ENCODE measurements around the gene MYO5C. TPM values are rescaled to one million over a fixed set of nuclear protein-coding genes. Genes with fewer than 3 reads are reported as not detected.

The MYO5C gene
- total RNA-seq, 1 experiment from 2014 or later = 0.43 TPM

- H3K27me3 ChIP-seq (replicated peaks; ENCODE audit: insufficient read depth, low read depth, low read length, poor library complexity) = no peaks in the 10 kb centered on the region
- POLR2A ChIA-PET (ENCODE audit: low non-redundant PET) = interaction anchor here (0.5 kb wide), 1 partner anchor 42 kb away, joined by 3 read pairs; the partner anchor contains the start of gene BCL2L10
- DNase-seq (ENCODE audit: low spot score) = no peak
- intact Hi-C loops (cut with micrococcal nuclease; ENCODE audit: unreplicated experiment) = no loop called here
- H3K4me3 ChIP-seq (ENCODE audit: low read depth, low read length, poor library complexity, severe bottlenecking) = no peak overlapping the region
- H3K9me3 ChIP-seq (ENCODE audit: low read depth, low read length, poor library complexity, severe bottlenecking) = no peaks in the 10 kb centered on the region
- CTCF ChIA-PET = no interaction called here
- TF ChIP-seq EZH2 (IDR thresholded peaks at IDR 0.05; ENCODE audit: borderline replicate concordance, low read depth, low read length, poor library complexity, severe bottlenecking) (no peak), CTCF (conservative IDR thresholded peaks at IDR 0.05; ENCODE audit: low read depth, low read length) (no peak)
- H3K36me3 ChIP-seq (ENCODE audit: insufficient read depth, low read length, poor library complexity, severe bottlenecking) = no peaks in the 10 kb centered on the region
- H3K27ac ChIP-seq (ENCODE audit: low read depth, low read length, poor library complexity, severe bottlenecking) = no peak overlapping the region
- no peaks in the 10 kb centered on the region for H3K4me1 ChIP-seq (ENCODE audit: insufficient read depth, low read length, poor library complexity, severe bottlenecking)
- no TSS peak for BruUV-seq (replicated peaks)
Observed at GRCh38 chr15:52153900-52154895, 141.4 kb downstream of the MYO5C start.

GRCh38 chr15:52151353-52151752 lies 144.3 kb downstream of the MYO5C start:
- Histone ChIP-seq H3K9me3 (ENCODE audit: low read depth, low read length, poor library complexity, severe bottlenecking) (no peaks in the 10 kb centered on the region), H3K27me3 (replicated peaks; ENCODE audit: insufficient read depth, low read depth, low read length, poor library complexity) (no peaks in the 10 kb centered on the region), H3K4me3 (ENCODE audit: low read depth, low read length, poor library complexity, severe bottlenecking) (no peak overlapping the region), H3K27ac (ENCODE audit: low read depth, low read length, poor library complexity, severe bottlenecking) (no peak overlapping the region), H3K4me1 (ENCODE audit: insufficient read depth, low read length, poor library complexity, severe bottlenecking) (no peaks in the 10 kb centered on the region), H3K36me3 (ENCODE audit: insufficient read depth, low read length, poor library complexity, severe bottlenecking) (peaks cover 2% of the 10 kb centered on the region)
- TF ChIP-seq EZH2 (IDR thresholded peaks at IDR 0.05; ENCODE audit: borderline replicate concordance, low read depth, low read length, poor library complexity, severe bottlenecking) (no peak), CTCF (conservative IDR thresholded peaks at IDR 0.05; ENCODE audit: low read depth, low read length) (no peak)
- ChIA-PET POLR2A (ENCODE audit: low non-redundant PET) (no interaction called here), CTCF (interaction anchor here (0.6 kb wide), 1 partner anchor 103 kb away, joined by 4 read pairs; no protein-coding TSS in a partner anchor)
- intact Hi-C loops (cut with micrococcal nuclease; ENCODE audit: unreplicated experiment) = no loop called here
- no peak for DNase-seq (ENCODE audit: low spot score)
- no TSS peak for BruUV-seq (replicated peaks)

- TF ChIP-seq EZH2 (IDR thresholded peaks at IDR 0.05; ENCODE audit: borderline replicate concordance, low read depth, low read length, poor library complexity, severe bottlenecking) = no peak
- TF ChIP-seq CTCF (conservative IDR thresholded peaks at IDR 0.05; ENCODE audit: low read depth, low read length) = no peak
- BruUV-seq (replicated peaks) = no TSS peak
- H3K36me3 ChIP-seq (ENCODE audit: insufficient read depth, low read length, poor library complexity, severe bottlenecking) = peaks cover 4% of the 10 kb centered on the region
- H3K27ac ChIP-seq (ENCODE audit: low read depth, low read length, poor library complexity, severe bottlenecking) = no peak overlapping the region
- no peak for DNase-seq (ENCODE audit: low spot score)
- no peaks in the 10 kb centered on the region for H3K27me3 ChIP-seq (replicated peaks; ENCODE audit: insufficient read depth, low read depth, low read length, poor library complexity)
- intact Hi-C loops (cut with micrococcal nuclease; ENCODE audit: unreplicated experiment) = no loop called here
- H3K4me3 ChIP-seq (ENCODE audit: low read depth, low read length, poor library complexity, severe bottlenecking) = no peak overlapping the region
- H3K4me1 ChIP-seq (ENCODE audit: insufficient read depth, low read length, poor library complexity, severe bottlenecking) = no peaks in the 10 kb centered on the region
- no peaks in the 10 kb centered on the region for H3K9me3 ChIP-seq (ENCODE audit: low read depth, low read length, poor library complexity, severe bottlenecking)
- CTCF ChIA-PET = no interaction called here
- POLR2A ChIA-PET (ENCODE audit: low non-redundant PET) = no interaction called here
Observed at GRCh38 chr15:52150871-52151270, 144.7 kb downstream of the MYO5C start.

Data from A673 (cell line).